MCF 10A (cell line): ENCODE data around the gene GNAL. TPM values are rescaled to one million over a fixed set of nuclear protein-coding genes. Genes with fewer than 3 reads are reported as not detected.

Experiments used
- BruUV-seq: library from RNA; stranded (reverse); fragments of 400-500 nt; replicated peaks from 2 replicates; lab custom pipeline; 2021; lab: Mats Ljungman, UMichigan
- CTCF ChIA-PET: fragments of 300-600 bp; sonication (Branson Sonifier 250); formaldehyde crosslinking; extraction: SDS; loops from one replicate; lab custom pipeline; 2021; ENCODE audit warnings: antibody characterized with exemption, inconsistent platforms; lab: Yijun Ruan, JAX
- POLR2A ChIA-PET: fragments of 300-600, 350-650 bp; sonication (Branson Sonifier 250); formaldehyde crosslinking; extraction: SDS; loops from one replicate; lab custom pipeline; 2020; ENCODE audit warnings: antibody characterized with exemption, inconsistent platforms; lab: Yijun Ruan, JAX
- DNase-seq: peaks from one replicate; pipeline ENCODE4 v3.0.0-alpha.2; 2018; ENCODE audit not compliant: unreplicated experiment
- H3K27ac Mint-ChIP-seq: one replicate; pipeline ENCODE4 v1.8.0; 2022; ENCODE audit warnings: mild to moderate bottlenecking, low read depth, mixed read lengths; ENCODE audit not compliant: unreplicated experiment
- H3K27me3 Mint-ChIP-seq: one replicate; pipeline ENCODE4 v1.8.0; 2022; ENCODE audit warnings: mixed read lengths; ENCODE audit not compliant: insufficient read depth, unreplicated experiment
- H3K36me3 Mint-ChIP-seq: one replicate; pipeline ENCODE4 v1.8.0; 2022; ENCODE audit warnings: mild to moderate bottlenecking, moderate library complexity, mixed read lengths; ENCODE audit not compliant: insufficient read depth, unreplicated experiment
- H3K4me1 Mint-ChIP-seq: one replicate; pipeline ENCODE4 v1.8.0; 2022; ENCODE audit warnings: mixed read lengths; ENCODE audit not compliant: insufficient read depth, unreplicated experiment
- H3K4me3 Mint-ChIP-seq: one replicate; pipeline ENCODE4 v1.8.0; 2022; ENCODE audit warnings: mild to moderate bottlenecking, moderate library complexity, mixed read lengths; ENCODE audit not compliant: unreplicated experiment
- H3K9me3 Mint-ChIP-seq: one replicate; pipeline ENCODE4 v1.8.0; 2022; ENCODE audit warnings: mixed read lengths; ENCODE audit not compliant: unreplicated experiment
- CTCF ChIP-seq: fragments of 200-600 bp; IDR thresholded peaks from one replicate; pipeline ENCODE4 v1.8.0; 2022; ENCODE audit warnings: antibody characterized with exemption, mild to moderate bottlenecking; ENCODE audit not compliant: unreplicated experiment
- intact Hi-C: fragments of 100-400 bp; cut with micrococcal nuclease; formaldehyde crosslinking; loops from 2 replicates; pipeline ENCODE4 v1.14.1; 2022
- total RNA-seq: library from RNA; stranded (reverse); gene quantifications from 2 replicates; pipeline ENCODE4 v1.2.3, GENCODE V29; 2022

The GNAL gene
- total RNA-seq, 1 experiment from 2014 or later, result 1.6 TPM

- H3K4me1 Mint-ChIP-seq, result no peaks in the 10 kb centered on the region
- intact Hi-C loops, result no loop called here
- POLR2A ChIA-PET, result interaction anchor here (0.7 kb wide), 1 partner anchor 1997 kb away, joined by 4 read pairs; no protein-coding TSS in a partner anchor
- TF ChIP-seq CTCF, result no peak
- H3K27me3 Mint-ChIP-seq, result peaks cover 40% of the 10 kb centered on the region
- H3K27ac Mint-ChIP-seq, result no peak overlapping the region
- no peaks in the 10 kb centered on the region for H3K36me3 Mint-ChIP-seq
- BruUV-seq, result no TSS peak
- DNase-seq, result no peak
- CTCF ChIA-PET, result no interaction called here
- H3K9me3 Mint-ChIP-seq, result no peaks in the 10 kb centered on the region
- peak overlapping the region; percentile 63 for H3K4me3 Mint-ChIP-seq
Measured at GRCh38 chr18:11752116-11752911, 63.2 kb downstream of the GNAL start.

GRCh38 chr18:11754979-11755378, 65.9 kb downstream of the GNAL start:
- no peaks in the 10 kb centered on the region for H3K9me3 Mint-ChIP-seq
- intact Hi-C loops, result no loop called here
- no peaks in the 10 kb centered on the region for H3K4me1 Mint-ChIP-seq
- CTCF ChIA-PET, result interaction anchor here (1.3 kb wide), 1 partner anchor 13 kb away, joined by 4 read pairs; no protein-coding TSS in a partner anchor
- POLR2A ChIA-PET, result no interaction called here
- H3K27ac Mint-ChIP-seq, result no peak overlapping the region
- no peaks in the 10 kb centered on the region for H3K36me3 Mint-ChIP-seq
- BruUV-seq, result no TSS peak
- H3K27me3 Mint-ChIP-seq, result peaks cover 40% of the 10 kb centered on the region
- no peak for DNase-seq
- TF ChIP-seq CTCF, result no peak
- no peak overlapping the region for H3K4me3 Mint-ChIP-seq

- no peak for DNase-seq
- no peak overlapping the region for H3K27ac Mint-ChIP-seq
Measured at GRCh38 chr18:11757084-11757590, 68.1 kb downstream of the GNAL start.

More at GRCh38 chr18:11757084-11757590, 68.1 kb downstream of the GNAL start:
- TF ChIP-seq CTCF, result no peak
- H3K4me3 Mint-ChIP-seq, result no peak overlapping the region
- peaks cover 18% of the 10 kb centered on the region for H3K27me3 Mint-ChIP-seq
- ChIA-PET POLR2A (no interaction called here), CTCF (no interaction called here)
- intact Hi-C loops, result no loop called here
- no peaks in the 10 kb centered on the region for H3K36me3 Mint-ChIP-seq
- no TSS peak for BruUV-seq
- H3K9me3 Mint-ChIP-seq, result no peaks in the 10 kb centered on the region
- no peaks in the 10 kb centered on the region for H3K4me1 Mint-ChIP-seq
